Measurements from ENCODE around the gene COG3. TPM values are rescaled to one million over a fixed set of nuclear protein-coding genes. Genes with fewer than 3 reads are reported as not detected.
"Not testable (repeated sequence)": the region's sequence is repeated elsewhere in the genome, so short reads cannot be mapped to it uniquely, and the experiment has no call there.

The COG3 gene
- total RNA-seq, 1 experiment from 2014 or later, result 17.6 TPM

- Histone ChIP-seq H3K4me1 (ENCODE audit: control insufficient read depth in 1 of 2, insufficient read depth in 2 of 2, low read length in 2 of 2) (peaks cover 4 to 13% of the 10 kb centered on the region in 2 experiments; a peak in 3 of 4 replicates), H3K79me2 (ENCODE audit: insufficient read depth, low read length) (peaks cover 22% of the 10 kb centered on the region), H3K36me3 (ENCODE audit: control insufficient read depth in 1 of 2, insufficient read depth in 2 of 2, low read length in 2 of 2) (no peaks in the 10 kb centered on the region), H2AFZ (ENCODE audit: low read depth, low read length, poor library complexity, severe bottlenecking) (peak within 1 kb of the TSS; percentile 100), H3K4me3 (replicated peaks in 1 of 2; ENCODE audit: low read depth in 1 of 2, low read length in 2 of 2) (peak within 1 kb of the TSS; percentile 65 to 72), H3K27ac (ENCODE audit: low read depth, low read length) (peak within 1 kb of the TSS; percentile 84), H3K9ac (ENCODE audit: low read length) (peak within 1 kb of the TSS; percentile 83), H4K20me1 (ENCODE audit: insufficient read depth) (no peaks in the 10 kb centered on the region), H3K27me3 (ENCODE audit: insufficient read depth, low read length) (no peaks in the 10 kb centered on the region), H3K9me2 (ENCODE audit: insufficient read depth) (no peaks in the 10 kb centered on the region), H3K4me2 (ENCODE audit: low read length) (peak within 1 kb of the TSS; percentile 88), H3K9me3 (ENCODE audit: control insufficient read depth in 1 of 2, insufficient read depth in 1 of 2, low read depth in 1 of 2, low read length in 2 of 2) (no peaks in the 10 kb centered on the region)
- intact Hi-C loops (cut with micrococcal nuclease), result no loop called here
- peak; percentile 67 for TF ChIP-seq SP1 (IDR thresholded peaks at IDR 0.05; ENCODE audit: low read depth)
- TF ChIP-seq ZBTB33 (IDR thresholded peaks at IDR 0.05; ENCODE audit: extremely low read depth, insufficient replicate concordance, low read length), result no peak
- no peak for TF ChIP-seq EGR1 (IDR thresholded peaks at IDR 0.05; ENCODE audit: low read depth)
- peak; percentile 68 for TF ChIP-seq POLR2A (IDR thresholded peaks at IDR 0.05; ENCODE audit: borderline replicate concordance, extremely low read depth, insufficient read depth, insufficient read length)
- TF ChIP-seq ZFX (IDR thresholded peaks at IDR 0.05), result peak; percentile 72; the same call in 1 of the 2 replicates
- TF ChIP-seq EZH2phosphoT487 (IDR thresholded peaks at IDR 0.05; ENCODE audit: borderline replicate concordance), result no peak
- TF ChIP-seq CBX3 (IDR thresholded peaks at IDR 0.05; ENCODE audit: low read depth), result 0 out of 2 replicates have a peak, but pooled peaks have one; percentile 28
- TF ChIP-seq POLR2AphosphoS5 (IDR thresholded peaks at IDR 0.05; ENCODE audit: low read depth, low read length), result peak; percentile 94
- peak; percentile 42; the same call in 1 of the 2 replicates for TF ChIP-seq SRF (IDR thresholded peaks at IDR 0.05; ENCODE audit: low read depth)
- peak; percentile 84 for TF ChIP-seq MAX (IDR thresholded peaks at IDR 0.05)
- peak; percentile 71; the same call in 1 of the 2 replicates for TF ChIP-seq SIN3A (IDR thresholded peaks at IDR 0.05; ENCODE audit: low read depth)
- ChIA-PET RAD21 (ENCODE audit: low non-redundant PET in 1 of 2, low total read pairs in 2 of 2, uncharacterized antibody in 2 of 2, unreplicated experiment in 2 of 2) (interaction anchor here (0.6 to 0.7 kb wide), 3 partner anchors 11 to 167 kb away, joined by 3 to 5 read pairs (median 3); no protein-coding TSS in a partner anchor), POLR2A (interaction anchor here (0.6 to 1.2 kb wide), 6 partner anchors 17 to 587 kb away, joined by 3 to 5 read pairs (median 4); partner anchors contain the start of gene COG3), CTCF (interaction anchor here (0.8 to 1.1 kb wide), 3 partner anchors 24 to 311 kb away, joined by 3 to 6 read pairs (median 5); partner anchors contain the start of gene COG3)
- TSS peak; percentile 80 for BruUV-seq (replicated peaks)
- ATAC-seq (peak; percentile 96), DNase-seq (ENCODE audit: low read depth, low spot score) (peak; percentile 91)
Measured at GRCh38 chr13:45417790-45418534, 46.8 kb upstream of the COG3 start, which contains the start of gene SLC25A30. Gene SLC25A30 (minus strand): TSS chr13:45418373. CDS start chr13:45411425, 6,948 bp downstream.

- H3K9ac ChIP-seq (ENCODE audit: low read length); ATAC-seq; CTCF ChIA-PET; DNase-seq (ENCODE audit: low read depth, low spot score); intact Hi-C loops (cut with micrococcal nuclease); RAD21 ChIA-PET (ENCODE audit: low non-redundant PET in 1 of 2, low total read pairs in 2 of 2, uncharacterized antibody in 2 of 2, unreplicated experiment in 2 of 2); BruUV-seq (replicated peaks); H3K4me3 ChIP-seq (replicated peaks in 1 of 2; ENCODE audit: low read depth in 1 of 2, low read length in 2 of 2); H3K9me2 ChIP-seq (ENCODE audit: insufficient read depth); H3K27me3 ChIP-seq (ENCODE audit: insufficient read depth, low read length); H4K20me1 ChIP-seq (ENCODE audit: insufficient read depth); H3K9me3 ChIP-seq (ENCODE audit: control insufficient read depth in 1 of 2, insufficient read depth in 1 of 2, low read depth in 1 of 2, low read length in 2 of 2); H2AFZ ChIP-seq (ENCODE audit: low read depth, low read length, poor library complexity, severe bottlenecking); H3K27ac ChIP-seq (ENCODE audit: low read depth, low read length); H3K4me2 ChIP-seq (ENCODE audit: low read length); POLR2A ChIA-PET; H3K36me3 ChIP-seq (ENCODE audit: control insufficient read depth in 1 of 2, insufficient read depth in 2 of 2, low read length in 2 of 2): not testable (repeated sequence)
- H3K4me1 ChIP-seq (ENCODE audit: control insufficient read depth in 1 of 2, insufficient read depth in 2 of 2, low read length in 2 of 2), result peaks cover 4 to 13% of the 10 kb centered on the region in 2 experiments; a peak in 3 of 4 replicates
- peaks cover 12% of the 10 kb centered on the region for H3K79me2 ChIP-seq (ENCODE audit: insufficient read depth, low read length)
Measured at GRCh38 chr13:45419389-45419788, 45.4 kb upstream of the COG3 start.
